Smooth muscle cell (in vitro differentiated cells): ENCODE measurements around the gene ZNF473. TPM values are rescaled to one million over a fixed set of nuclear protein-coding genes. Genes with fewer than 3 reads are reported as not detected.

Experiments used
- DNase-seq: peaks from one replicate; lab custom pipeline; 2025; ENCODE audit not compliant: unreplicated experiment; lab: John Stamatoyannopoulos, UW
- H2AFZ ChIP-seq: fragments of 200-600 bp; sonication (generic); 2 replicates; pipeline ENCODE4 v1.6.0; 2016; ENCODE audit warnings: antibody characterized with exemption, low read depth, mild to moderate bottlenecking
- H3F3A ChIP-seq: fragments of 200-600 bp; sonication (generic); 2 replicates; pipeline ENCODE4 v1.6.0; 2017; ENCODE audit warnings: antibody characterized with exemption, low read depth
- H3K27ac ChIP-seq: fragments of 200-600 bp; sonication (generic); 2 replicates; pipeline ENCODE4 v1.5.1; 2016; ENCODE audit warnings: low read depth, mild to moderate bottlenecking
- H3K27me3 ChIP-seq: fragments of 200-600 bp; sonication (generic); 2 replicates; pipeline ENCODE4 v1.6.1; 2016; ENCODE audit warnings: low read depth, mild to moderate bottlenecking
- H3K36me3 ChIP-seq: fragments of 200-600 bp; sonication (generic); 2 replicates; pipeline ENCODE4 v1.5.1; 2016; ENCODE audit warnings: low read depth
- H3K4me1 ChIP-seq: fragments of 200-600 bp; sonication (generic); 2 replicates; pipeline ENCODE4 v1.5.1; 2016; ENCODE audit warnings: low read depth
- H3K4me2 ChIP-seq: fragments of 200-600 bp; sonication (generic); 2 replicates; pipeline ENCODE4 v1.6.0; 2016; ENCODE audit warnings: mild to moderate bottlenecking
- H3K4me3 ChIP-seq: fragments of 200-600 bp; sonication (generic); 2 replicates; pipeline ENCODE4 v1.5.1; 2016; ENCODE audit warnings: mild to moderate bottlenecking
- H3K79me2 ChIP-seq: fragments of 200-600 bp; sonication (generic); 2 replicates; pipeline ENCODE4 v1.6.0; 2016; ENCODE audit warnings: low read depth, mild to moderate bottlenecking
- H3K9ac ChIP-seq: fragments of 200-600 bp; sonication (generic); 2 replicates; pipeline ENCODE4 v1.6.0; 2016; ENCODE audit warnings: low read depth
- H3K9me3 ChIP-seq: fragments of 200-600 bp; sonication (generic); replicated peaks from 2 replicates; pipeline ENCODE4 v1.5.1; 2016; ENCODE audit warnings: low read depth
- H4K20me1 ChIP-seq: fragments of 200-600 bp; sonication (generic); 2 replicates; pipeline ENCODE4 v1.6.0; 2016; ENCODE audit warnings: low read depth
- CTCF ChIP-seq: fragments of 200-600 bp; sonication (generic); IDR thresholded peaks from 2 replicates; pipeline ENCODE4 v1.5.1; 2017; ENCODE audit warnings: borderline replicate concordance, mild to moderate bottlenecking, antibody characterized with exemption; ENCODE audit not compliant: insufficient read depth, poor library complexity, severe bottlenecking
- WGBS: methylation state at CpG from one replicate; pipeline ENCODE4 v1.1.7; 2016; ENCODE audit warnings: low lambda C conversion rate; 5-methylcytosine and 5-hydroxymethylcytosine counted together
- polyA plus RNA-seq: library from polyadenylated mRNA; unstranded; fragments of >200 nt; fragmentation: Nextera tagmentation; extraction: Ambion mirVana; gene quantifications from 2 replicates; pipeline ENCODE4 v1.2.1, GENCODE V29; 2016
- total RNA-seq: library from RNA; depleted of rRNA; stranded (reverse); fragments of >200 nt; gene quantifications from 2 replicates; pipeline ENCODE4 v1.2.3, GENCODE V29; 2014

ZNF473 gene
- total and polyA plus RNA-seq, 2 experiments from 2014 or later = 7.9 to 8.1 TPM

DNA sequence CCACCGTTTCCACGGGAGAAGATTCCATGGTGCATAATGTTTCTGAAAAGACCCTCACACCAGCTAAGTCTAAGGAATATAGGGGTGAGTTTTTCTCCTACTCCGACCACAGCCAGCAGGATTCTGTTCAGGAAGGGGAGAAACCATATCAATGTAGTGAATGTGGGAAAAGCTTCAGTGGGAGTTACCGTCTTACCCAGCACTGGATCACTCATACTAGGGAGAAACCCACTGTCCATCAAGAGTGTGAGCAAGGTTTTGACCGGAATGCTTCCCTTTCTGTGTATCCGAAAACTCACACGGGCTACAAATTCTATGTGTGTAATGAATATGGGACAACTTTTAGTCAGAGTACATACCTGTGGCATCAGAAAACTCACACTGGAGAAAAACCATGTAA is 19.1 kb downstream of the ZNF473 start:
- Histone ChIP-seq H3K9ac (no peak overlapping the region), H3K79me2 (no peaks in the 10 kb centered on the region), H3K4me1 (no peaks in the 10 kb centered on the region), H3K9me3 (peaks cover 55% of the 10 kb centered on the region), H3K4me3 (no peak overlapping the region), H3K36me3 (peaks cover 66% of the 10 kb centered on the region), H3K27ac (no peak overlapping the region), H3K4me2 (no peak overlapping the region), H3K27me3 (no peaks in the 10 kb centered on the region), H3F3A (no peaks in the 10 kb centered on the region), H2AFZ (no peak overlapping the region), H4K20me1 (no peaks in the 10 kb centered on the region)
- no peak for DNase-seq
- TF ChIP-seq CTCF = no peak
- WGBS = 95% methylated on average over 7 of the region's 7 CpGs

- H3K27ac ChIP-seq = no peak overlapping the region
- no peaks in the 10 kb centered on the region for H3K79me2 ChIP-seq
- peak; percentile 32 for TF ChIP-seq CTCF
- H3K9ac ChIP-seq = no peak overlapping the region
- H3K9me3 ChIP-seq = peaks cover 60% of the 10 kb centered on the region
- no peaks in the 10 kb centered on the region for H4K20me1 ChIP-seq
- H3K36me3 ChIP-seq = peaks cover 59% of the 10 kb centered on the region
- no peak overlapping the region for H3K4me2 ChIP-seq
- H2AFZ ChIP-seq = no peak overlapping the region
- DNase-seq = no peak
- 93% methylated on average over 14 of the region's 14 CpGs for WGBS
- no peak overlapping the region for H3K4me3 ChIP-seq
- H3K4me1 ChIP-seq = no peaks in the 10 kb centered on the region
- H3F3A ChIP-seq = no peaks in the 10 kb centered on the region
- H3K27me3 ChIP-seq = no peaks in the 10 kb centered on the region
Observed at GRCh38 chr19:50046649-50047503, 21.1 kb downstream of the ZNF473 start.

- peaks cover 52% of the 10 kb centered on the region for H3K36me3 ChIP-seq
- no peak for TF ChIP-seq CTCF
- no peak overlapping the region for H3K4me2 ChIP-seq
- H3K4me1 ChIP-seq = no peaks in the 10 kb centered on the region
- no peak overlapping the region for H2AFZ ChIP-seq
- no peak overlapping the region for H3K4me3 ChIP-seq
- 97% methylated on average over 4 of the region's 4 CpGs for WGBS
- no peaks in the 10 kb centered on the region for H3F3A ChIP-seq
- H4K20me1 ChIP-seq = no peaks in the 10 kb centered on the region
- DNase-seq = no peak
- no peaks in the 10 kb centered on the region for H3K27me3 ChIP-seq
- H3K27ac ChIP-seq = no peak overlapping the region
- H3K9me3 ChIP-seq = peaks cover 57% of the 10 kb centered on the region
- no peak overlapping the region for H3K9ac ChIP-seq
- no peaks in the 10 kb centered on the region for H3K79me2 ChIP-seq
Observed at GRCh38 chr19:50047671-50048070, 21.9 kb downstream of the ZNF473 start.
